GM12892 (cell line): ENCODE measurements around the gene GPR34.

ENCODE experiments used
- POLR2A ChIP-seq: IDR thresholded peaks from 2 replicates; pipeline ENCODE4 v1.6.1; 2011; ENCODE audit warnings: low read depth, low read length, control low read depth
- POLR2AphosphoS5 ChIP-seq: IDR thresholded peaks from 2 replicates; pipeline ENCODE4 v1.6.1; 2011; ENCODE audit warnings: low read depth, low read length, control low read depth
- TAF1 ChIP-seq: IDR thresholded peaks from 2 replicates; pipeline ENCODE4 v1.6.1; 2011; ENCODE audit warnings: low read depth, mild to moderate bottlenecking, control low read depth, low read length, borderline replicate concordance

DNA sequence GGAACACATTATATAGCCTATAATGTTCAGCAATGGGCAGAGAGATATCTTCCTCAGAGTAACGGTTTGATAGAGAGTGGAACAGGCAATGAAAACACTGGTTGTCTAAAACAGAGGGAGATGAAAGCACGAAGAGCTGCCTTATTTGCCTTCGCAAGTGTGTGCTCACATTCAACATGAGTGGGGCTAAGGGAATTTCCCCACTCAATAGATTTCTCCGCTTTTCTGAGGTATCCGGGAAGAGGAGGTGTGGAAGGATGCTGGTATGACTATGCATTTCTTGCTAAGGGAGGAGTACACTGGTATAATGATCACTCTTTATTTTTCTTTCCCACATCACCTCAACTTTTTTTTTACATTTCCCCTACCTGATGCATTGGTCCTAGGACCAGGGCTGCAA lies 27.4 kb downstream of the GPR34 start:
- TF ChIP-seq POLR2AphosphoS5 (no peak), POLR2A (no peak), TAF1 (no peak)
